Measurements from ENCODE around the gene FBXW9. TPM values are rescaled to one million over a fixed set of nuclear protein-coding genes. Genes with fewer than 3 reads are reported as not detected.

Gene FBXW9
- total and polyA plus RNA-seq, 2 of the 13 experiments (the other 11 are each of a cell fraction or from before 2014, with no cell fraction given): 5.7 to 6.1 TPM

DNA sequence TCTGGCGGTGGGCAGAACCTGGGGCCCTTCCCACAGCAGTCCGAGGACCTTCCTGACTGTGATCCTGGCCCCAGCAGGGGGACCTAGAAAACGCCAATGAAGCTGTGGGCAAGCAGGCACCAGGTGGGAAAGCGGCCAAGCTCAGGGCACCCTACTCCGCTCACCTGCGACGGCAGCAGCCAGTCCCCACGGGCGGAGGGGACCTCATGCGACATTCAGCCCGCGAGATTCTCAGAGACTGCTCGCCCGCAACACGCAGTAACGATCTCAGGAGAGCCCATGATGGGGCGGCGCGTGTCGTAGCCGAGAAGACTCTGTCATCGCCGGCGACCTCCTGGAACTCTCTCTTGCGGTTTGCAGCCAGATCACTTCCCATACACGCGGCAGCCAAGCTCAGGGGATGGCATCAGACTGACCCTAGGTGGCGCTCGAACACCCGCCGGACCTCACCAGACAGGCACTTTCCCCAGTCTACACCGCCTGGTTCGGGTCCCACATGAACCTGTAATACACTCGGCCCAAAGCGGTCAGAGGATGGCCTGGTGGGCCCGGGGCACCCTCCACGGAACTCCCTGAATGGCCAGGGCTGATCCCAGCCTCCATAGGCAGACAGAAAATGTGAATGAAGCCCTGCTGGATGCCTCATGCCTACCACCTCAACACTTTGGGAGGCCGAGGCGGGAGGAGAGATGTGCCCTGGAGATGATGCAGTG is 56.4 kb downstream of the FBXW9 start (continued):
- TF ChIP-seq PAXIP1 (CRISPR knock-in tag; conservative IDR thresholded peaks at IDR 0.05): 0 out of 2 replicates have a peak, but pooled peaks have one; percentile 15
- no peak for TF ChIP-seq ASH2L (IDR thresholded peaks at IDR 0.05; ENCODE audit: insufficient read length, low read depth, low read length)
- no peak for TF ChIP-seq HCFC1 (IDR thresholded peaks at IDR 0.05; ENCODE audit: low read depth, low read length)
- TF ChIP-seq ZNF343 (CRISPR knock-in tag; IDR thresholded peaks at IDR 0.05): no peak
- no peak for TF ChIP-seq ZSCAN21 (CRISPR knock-in tag; IDR thresholded peaks at IDR 0.05; ENCODE audit: borderline replicate concordance)
- no peak for TF ChIP-seq NCOA5 (CRISPR knock-in tag; IDR thresholded peaks at IDR 0.05)
- TF ChIP-seq GABPB1 (CRISPR knock-in tag; IDR thresholded peaks at IDR 0.05): peak; percentile 49
- peak; percentile 25; the same call in 1 of the 2 replicates for TF ChIP-seq THAP11 (CRISPR knock-in tag; IDR thresholded peaks at IDR 0.05)
- no peak for TF ChIP-seq CEBPZ (IDR thresholded peaks at IDR 0.05; ENCODE audit: low read length)
- no peak for TF ChIP-seq SOX13 (IDR thresholded peaks at IDR 0.05)
- no peak for TF ChIP-seq SOX13 (CRISPR knock-in tag; conservative IDR thresholded peaks at IDR 0.05 in 1 of 2, IDR thresholded peaks at IDR 0.05 in 1 of 2)
- no peak for TF ChIP-seq ZUFSP (CRISPR knock-in tag; IDR thresholded peaks at IDR 0.05; ENCODE audit: borderline replicate concordance)
- peak; percentile 43; the same call in 1 of the 2 replicates for TF ChIP-seq NFKBIZ (CRISPR knock-in tag; IDR thresholded peaks at IDR 0.05)
- TF ChIP-seq KDM6A (CRISPR knock-in tag; IDR thresholded peaks at IDR 0.05; ENCODE audit: low read depth): no peak
- peak; percentile 21; the same call in 1 of the 2 replicates for TF ChIP-seq ZNF691 (CRISPR knock-in tag; IDR thresholded peaks at IDR 0.05; ENCODE audit: borderline replicate concordance, low read depth)
- TF ChIP-seq ZNF549 (CRISPR knock-in tag; IDR thresholded peaks at IDR 0.05): no peak
- peak; percentile 55; the same call in 1 of the 2 replicates for TF ChIP-seq ZNF776 (CRISPR knock-in tag; IDR thresholded peaks at IDR 0.05)
- TF ChIP-seq CREB1 (IDR thresholded peaks at IDR 0.05): peak; percentile 17; the same call in 1 of the 2 replicates
- TF ChIP-seq CREB1 (CRISPR knock-in tag; IDR thresholded peaks at IDR 0.05): no peak
- TF ChIP-seq ZFP36L2 (CRISPR knock-in tag; IDR thresholded peaks at IDR 0.05): no peak
